GM08714 (cell line): Measurements from ENCODE around the gene CENPA.

Experiments
- H3K4me3 ChIP-seq: fragments of 200-500 bp; sonication (Bioruptor generic); 2 replicates; pipeline ENCODE4 v1.5.1; 2014; ENCODE audit warnings: mild to moderate bottlenecking, low read length, inconsistent platforms
- ZNF274 ChIP-seq: IDR thresholded peaks from 2 replicates; pipeline ENCODE4 v1.6.1; 2012; ENCODE audit warnings: mild to moderate bottlenecking, low read depth, low read length

CENPA gene

GRCh38 chr2:26818972-26819371 lies 33.1 kb downstream of the CENPA start:
- TF ChIP-seq ZNF274 = no peak
- H3K4me3 ChIP-seq = no peak overlapping the region

DNA sequence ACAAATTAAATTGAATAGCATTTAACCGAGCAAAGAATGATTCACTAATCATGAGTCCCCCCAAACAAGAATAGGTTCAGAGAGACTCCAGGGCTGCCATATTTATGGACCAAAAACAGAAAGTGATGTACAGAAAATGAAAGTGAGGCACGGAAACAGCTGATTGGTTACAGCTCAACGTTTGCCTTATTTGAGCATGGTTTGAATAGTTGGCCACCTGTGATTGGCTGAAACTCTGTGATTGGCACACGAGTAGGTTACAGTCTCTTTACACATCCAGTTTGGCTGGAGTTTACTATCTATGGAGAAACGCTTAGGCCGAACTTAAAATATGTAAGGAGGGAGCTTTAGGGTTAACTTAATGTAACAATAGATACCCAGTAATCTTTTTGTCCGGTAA lies 35.1 kb downstream of the CENPA start:
- TF ChIP-seq ZNF274 = no peak
- H3K4me3 ChIP-seq = no peak overlapping the region

DNA sequence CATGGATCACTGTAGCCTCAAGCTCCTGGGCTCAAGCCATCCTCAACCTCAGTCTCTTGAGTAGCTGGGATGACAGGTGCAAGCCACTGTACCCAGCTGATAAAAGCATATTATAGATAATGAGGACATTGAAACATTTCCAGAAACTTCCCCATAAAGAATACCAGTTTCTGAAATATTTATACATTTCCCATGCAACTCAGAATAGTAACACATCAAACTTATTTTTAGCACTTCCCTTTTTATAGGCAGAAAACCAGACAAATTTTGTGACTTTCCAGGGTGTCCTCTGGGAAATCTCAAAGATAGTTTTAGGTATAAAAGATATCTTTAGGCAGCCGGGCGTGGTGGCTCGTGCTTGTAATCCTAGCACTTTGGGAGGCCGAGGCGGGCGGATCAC lies 37.0 kb downstream of the CENPA start:
- TF ChIP-seq ZNF274 = no peak
- no peak overlapping the region for H3K4me3 ChIP-seq

GRCh38 chr2:26838121-26838906 lies 52.5 kb downstream of the CENPA start:
- no peak for TF ChIP-seq ZNF274
- no peak overlapping the region for H3K4me3 ChIP-seq

- TF ChIP-seq ZNF274 = no peak
- H3K4me3 ChIP-seq = no peak overlapping the region
These were observed 55.2 kb downstream of the CENPA start for GRCh38 chr2:26840937-26841610.

- no peak for TF ChIP-seq ZNF274
- H3K4me3 ChIP-seq = no peak overlapping the region
These were observed 57.2 kb downstream of the CENPA start for GRCh38 chr2:26843041-26843440.
